GM18907 (cell line): ENCODE results near the gene QSOX2.

Experiments
- ATAC-seq: cut with Tn5 transposase; IDR thresholded peaks from one replicate; pipeline ENCODE4 v1.9.1; 2021; ENCODE audit warnings: mild to moderate bottlenecking, moderate library complexity; ENCODE audit not compliant: unreplicated experiment

Gene QSOX2

GRCh38 chr9:136204838-136205706 lies 40.5 kb downstream of the QSOX2 start, which contains the start of gene LHX3:
TSS of gene LHX3 (minus strand) at chr9:136205128. CDS start at chr9:136205012, 116 bp downstream.
- ATAC-seq: no peak

DNA sequence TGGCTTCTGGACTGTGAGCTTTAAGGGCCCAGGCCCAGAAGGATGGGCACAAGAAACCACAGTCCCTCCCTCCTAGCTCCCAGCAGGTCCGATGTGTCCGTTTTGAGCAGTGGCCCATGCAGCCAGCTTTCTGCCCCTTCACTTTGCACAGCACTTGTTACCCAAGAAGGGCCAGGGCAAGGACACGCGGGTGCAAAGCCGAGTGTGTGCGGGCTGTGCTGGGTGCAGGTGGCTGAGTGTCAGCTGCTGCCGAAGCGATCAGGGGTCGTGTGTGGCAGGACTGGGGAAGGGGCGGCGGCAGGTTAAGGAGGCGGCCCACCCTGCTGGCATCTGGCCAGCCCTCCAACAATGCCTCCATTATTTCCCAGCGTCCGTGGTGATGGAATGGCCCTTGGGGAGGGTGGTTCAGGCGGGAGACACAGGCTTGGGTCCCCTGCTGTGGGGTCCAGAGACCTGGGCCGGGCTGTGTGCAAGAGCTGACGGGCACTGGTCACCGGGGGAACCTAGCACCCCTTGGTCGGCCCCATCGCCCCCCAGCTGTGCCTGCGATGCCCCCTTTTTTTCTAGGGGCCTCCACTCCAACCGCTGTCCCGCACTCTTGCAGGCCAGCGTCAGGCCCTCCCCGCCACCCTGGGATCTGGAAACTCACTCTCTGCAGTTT lies 41.3 kb downstream of the QSOX2 start:
- ATAC-seq: no peak

- ATAC-seq: no peak
Measured at GRCh38 chr9:136203408-136204144, 42.0 kb downstream of the QSOX2 start.

DNA sequence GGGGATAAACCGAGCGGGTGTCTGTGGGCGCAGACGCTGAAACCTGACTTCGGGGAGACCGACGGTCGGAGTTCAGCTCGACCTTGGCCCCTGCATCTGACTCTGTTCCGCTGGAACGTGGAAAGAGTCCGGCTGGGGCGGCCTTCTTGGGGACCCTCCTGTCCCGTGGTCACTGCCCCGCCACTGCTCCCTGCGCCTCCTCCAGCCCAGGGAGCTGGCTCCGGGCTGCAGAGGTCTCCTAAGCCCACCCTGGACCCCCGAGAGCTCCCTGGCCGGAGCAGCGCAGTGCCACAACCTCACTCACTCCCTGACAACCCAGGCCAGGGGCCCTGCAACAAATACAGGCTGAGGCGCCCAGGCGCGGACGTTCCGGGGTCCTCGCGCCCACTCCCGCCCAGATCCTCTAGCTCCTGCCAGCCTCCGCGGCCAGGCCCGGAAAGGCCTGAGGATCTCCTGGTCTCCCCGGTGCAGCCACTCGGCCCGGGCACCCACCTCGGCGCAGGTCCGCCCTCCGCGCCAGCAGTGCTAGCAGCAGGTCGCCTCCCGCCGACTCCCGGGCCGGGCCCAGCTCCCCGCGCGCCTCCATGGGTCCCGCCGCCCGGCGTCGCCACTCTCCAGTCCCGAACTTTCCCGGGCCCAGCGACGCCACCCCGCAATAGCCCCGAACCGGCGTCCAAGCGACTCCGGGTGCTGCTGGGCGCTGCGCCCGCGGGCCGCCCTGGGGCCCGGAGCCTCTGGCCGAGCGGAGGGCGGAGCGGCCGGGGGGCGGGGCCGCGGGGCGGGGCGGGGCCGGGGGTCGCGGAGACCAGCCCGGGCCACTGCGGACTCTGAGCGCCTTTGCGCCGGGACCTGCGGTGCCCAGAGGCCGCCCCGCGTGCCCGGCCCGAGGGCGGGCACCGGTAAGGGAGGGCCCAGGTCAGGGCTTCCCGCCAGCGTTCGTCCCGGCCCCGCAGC lies 42.9 kb downstream of the QSOX2 start:
- no peak for ATAC-seq

DNA sequence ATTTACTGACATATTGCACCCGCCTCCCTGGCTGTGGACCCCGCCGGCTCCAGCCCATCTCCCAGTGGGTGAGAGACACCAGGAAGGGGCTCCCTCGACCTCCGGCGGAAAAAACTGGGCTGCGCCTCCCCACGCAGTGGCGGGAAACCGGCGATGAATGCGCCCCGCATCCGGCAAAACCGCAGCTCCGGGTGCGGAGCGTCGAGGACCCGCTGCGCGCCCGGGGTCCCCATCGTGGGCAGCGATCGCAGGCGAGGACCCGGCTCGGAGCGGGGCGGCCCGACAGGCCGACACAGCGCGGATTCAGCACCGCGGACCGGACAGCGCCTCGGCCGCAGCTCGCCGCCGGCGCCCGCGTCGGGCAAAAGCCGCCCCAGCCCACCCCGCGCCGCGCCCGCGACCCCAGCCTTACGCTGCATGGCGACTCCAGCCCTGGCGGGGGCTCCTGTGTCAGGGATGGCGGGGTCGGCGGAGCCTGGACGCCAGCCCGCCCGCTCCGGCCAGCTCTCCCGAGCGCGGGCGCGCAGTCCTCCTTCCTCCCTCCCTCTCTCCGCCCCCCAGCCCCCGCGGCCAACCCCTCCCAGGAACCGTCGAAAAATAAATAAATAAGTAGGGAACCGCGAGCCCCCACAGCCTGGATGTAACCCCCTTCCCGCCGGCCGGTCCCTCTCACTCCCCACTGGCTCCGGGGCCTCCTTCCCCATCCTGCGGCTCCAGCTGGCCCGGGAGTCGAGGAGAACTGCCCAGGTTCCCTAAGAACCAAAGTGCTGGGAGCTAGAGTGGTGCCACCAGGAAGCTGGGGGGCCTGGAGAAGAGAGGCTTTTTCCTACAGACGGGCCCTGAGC lies 43.8 kb downstream of the QSOX2 start:
- ATAC-seq: no peak

GRCh38 chr9:136201174-136201573 lies 44.4 kb downstream of the QSOX2 start:
- no peak for ATAC-seq

DNA sequence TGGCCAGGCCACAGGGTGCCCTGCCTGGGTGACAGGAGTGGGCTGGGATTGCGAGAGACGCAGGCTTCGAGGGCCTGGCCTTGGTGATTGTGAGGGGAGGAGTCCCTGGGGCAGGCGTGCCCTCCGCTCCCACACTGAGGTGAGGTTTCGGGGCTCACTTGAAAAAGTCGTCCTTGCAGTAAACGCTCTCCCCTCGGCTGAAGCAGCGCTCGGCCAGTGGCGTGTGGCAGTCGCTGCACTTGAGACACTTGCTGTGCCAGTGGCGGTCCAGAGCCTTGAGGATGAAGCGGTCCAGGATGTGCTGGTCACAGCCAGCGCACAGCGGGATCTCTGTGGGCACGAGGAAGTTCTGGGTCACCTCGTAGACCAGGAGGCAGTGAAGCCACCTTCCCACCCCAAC lies 45.2 kb downstream of the QSOX2 start:
- ATAC-seq: no peak

DNA sequence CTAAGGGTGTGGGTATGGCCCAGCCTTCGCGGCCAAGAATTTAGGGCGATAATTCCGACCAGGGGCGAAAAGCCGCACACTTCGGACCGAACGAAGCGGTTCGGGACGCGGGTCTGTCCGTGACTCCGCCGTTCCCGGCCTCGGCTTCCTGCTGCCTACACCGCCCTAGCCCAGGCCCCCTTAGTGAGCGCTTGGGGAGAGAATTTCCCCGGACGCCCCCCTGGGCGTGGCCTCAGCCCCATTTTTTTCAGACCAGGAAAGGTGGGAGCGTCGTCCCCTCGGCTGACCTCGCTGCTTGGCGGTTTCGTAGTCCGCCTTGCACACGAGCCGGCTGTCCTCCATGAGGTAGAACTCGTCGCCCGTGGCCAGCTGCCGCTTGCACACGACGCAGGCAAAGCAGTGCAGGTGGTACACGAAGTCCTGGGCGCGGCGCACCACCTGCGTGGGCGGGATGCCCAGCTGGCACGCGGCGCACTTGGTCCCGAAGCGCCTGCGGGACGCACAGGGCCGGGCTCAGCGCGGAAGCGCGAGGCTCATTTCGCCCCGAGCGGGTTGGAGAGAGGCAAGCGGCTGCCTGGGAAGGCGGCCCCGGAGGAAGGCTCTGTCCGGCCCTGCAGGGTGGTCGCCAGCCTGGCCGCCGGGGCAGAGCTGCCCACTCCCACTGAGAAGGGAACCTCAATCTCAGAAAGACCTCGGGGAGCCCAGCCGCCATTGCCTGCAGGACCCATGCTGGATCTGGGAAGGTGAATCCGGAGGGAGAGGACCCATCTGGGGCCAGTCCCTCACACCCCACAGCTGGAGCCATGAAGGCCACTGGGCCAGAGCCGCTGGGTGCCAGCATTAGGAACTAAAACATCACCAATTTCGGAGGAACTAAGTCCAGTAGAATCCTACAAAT lies 46.0 kb downstream of the QSOX2 start:
- ATAC-seq: no peak

DNA sequence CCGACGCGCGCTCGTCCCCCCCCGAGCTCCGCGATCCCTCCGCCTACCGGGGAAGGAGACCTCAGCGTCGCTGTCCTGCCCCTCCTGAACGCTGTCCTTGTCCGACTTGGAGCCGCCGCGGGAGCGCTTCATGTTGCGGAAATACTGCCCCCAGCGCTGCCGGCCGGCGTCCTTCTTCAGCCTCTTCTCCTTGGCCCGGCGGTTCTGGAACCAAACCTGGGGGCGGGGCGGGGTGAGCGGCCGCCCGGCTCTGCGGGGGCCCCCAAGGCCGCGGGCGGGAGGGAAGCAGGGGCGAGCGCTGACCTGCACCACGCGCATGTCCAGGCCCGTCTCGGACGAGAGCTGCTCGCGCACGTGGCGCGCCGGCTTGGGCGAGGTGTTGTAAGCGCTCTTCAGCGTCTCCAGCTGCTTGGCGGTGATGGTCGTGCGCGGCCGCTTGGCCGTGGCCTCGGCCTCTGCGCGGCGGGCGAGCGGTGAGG lies 47.0 kb downstream of the QSOX2 start:
- no peak for ATAC-seq

DNA sequence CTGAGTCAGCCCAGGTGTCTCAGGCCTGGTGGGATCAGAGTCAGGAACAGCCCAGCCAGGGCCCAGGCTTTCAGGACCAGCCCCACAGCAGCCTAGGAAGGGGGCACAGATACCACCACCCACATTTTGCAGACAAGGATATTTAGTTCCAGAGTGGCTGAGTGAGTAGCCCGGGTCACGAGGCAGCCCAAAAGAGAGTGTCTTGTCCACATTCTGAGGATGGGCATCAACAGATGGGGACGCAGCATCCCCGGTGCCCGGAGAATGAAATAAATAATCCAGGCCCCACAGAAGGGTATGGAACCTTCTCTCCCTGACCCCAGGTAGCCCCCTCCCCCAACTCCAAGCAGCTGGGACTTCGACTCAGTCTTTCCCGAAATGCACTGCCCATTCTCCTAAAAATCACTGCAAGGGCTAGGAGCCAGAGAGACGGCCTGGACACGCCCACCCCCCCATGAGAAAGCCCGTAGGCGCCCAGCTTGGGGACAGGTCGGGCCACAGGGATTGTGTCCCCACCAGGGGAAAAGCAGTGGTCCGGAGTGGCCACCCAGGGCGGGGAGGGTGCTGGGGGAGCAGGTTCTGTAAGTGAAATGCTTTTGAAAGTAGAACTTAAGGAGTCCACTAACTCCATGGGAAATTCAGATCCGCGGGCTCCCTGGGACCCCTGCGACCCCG lies 47.5 kb downstream of the QSOX2 start:
- no peak for ATAC-seq

- ATAC-seq: no peak
Measured at GRCh38 chr9:136197084-136197875, 48.3 kb downstream of the QSOX2 start.

- no peak for ATAC-seq
Measured at GRCh38 chr9:136196404-136197083, 49.1 kb downstream of the QSOX2 start.

GRCh38 chr9:136194540-136194939 lies 51.1 kb downstream of the QSOX2 start:
- ATAC-seq: no peak

- ATAC-seq: no peak
Measured at GRCh38 chr9:136193891-136194279, 51.7 kb downstream of the QSOX2 start.

DNA sequence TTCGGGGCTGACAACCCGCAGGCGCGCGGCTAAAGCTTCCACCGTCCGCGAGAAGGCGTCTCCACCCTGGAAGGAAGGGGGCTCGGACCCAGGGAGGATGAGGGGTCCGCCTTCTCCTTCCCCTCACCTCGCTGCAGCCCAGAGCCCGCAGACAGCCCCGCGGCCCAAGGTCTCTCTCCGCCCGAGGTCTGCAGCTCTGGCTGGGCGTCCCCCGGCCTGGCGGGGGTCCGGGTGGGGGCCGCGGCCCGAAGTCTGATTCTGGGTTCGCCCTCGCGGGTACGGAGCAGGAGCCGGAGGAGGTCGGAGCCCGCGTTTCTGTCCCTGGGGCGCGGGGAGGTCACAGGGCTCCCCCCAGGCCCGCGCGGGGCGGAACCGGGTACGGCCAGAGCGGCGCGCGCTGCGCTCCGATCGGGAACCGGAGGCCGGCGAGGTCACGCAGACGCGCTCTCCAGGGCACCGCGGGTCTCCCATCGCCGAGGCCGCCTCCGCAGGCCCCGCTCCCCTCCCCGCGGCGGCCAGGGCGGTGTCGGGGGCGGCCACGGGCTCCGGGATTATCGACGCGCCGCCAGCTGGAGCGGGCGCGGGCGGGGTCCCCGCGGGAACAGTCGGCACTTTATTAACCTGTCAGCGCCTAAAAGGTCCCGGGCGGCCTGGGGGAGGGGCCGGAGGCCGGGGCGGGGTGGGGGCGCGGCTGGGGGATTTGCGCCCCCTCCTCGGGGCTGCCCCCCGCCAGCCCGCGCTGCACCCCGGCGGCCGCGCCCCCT lies 52.3 kb downstream of the QSOX2 start:
- ATAC-seq: no peak
